ENCODE measurements around the gene SDK2. TPM values are rescaled to one million over a fixed set of nuclear protein-coding genes. Genes with fewer than 3 reads are reported as not detected.

Gene SDK2
- total RNA-seq, 2 donors from 2014 or later: 1.5 to 5.6 TPM

- Histone ChIP-seq H3K9me3 (no peaks in the 10 kb centered on the region), H3K27ac (peak overlapping the region; percentile 90 to 96), H3K36me3 (no peaks in the 10 kb centered on the region), H3K4me3 (no peak overlapping the region), H3K27me3 (no peaks in the 10 kb centered on the region), H3K4me1 (peaks cover 0 to 87% of the 10 kb centered on the region in 2 donors)
- TF ChIP-seq CTCF (IDR thresholded peaks at IDR 0.05): no peak
- peak; percentile 70 for DNase-seq (ENCODE audit: low spot score)
These were observed 352.2 kb downstream of the SDK2 start for GRCh38 chr17:73292031-73292531.

GRCh38 chr17:73291260-73291801 is 352.9 kb downstream of the SDK2 start:
- peaks cover 0 to 94% of the 10 kb centered on the region in 2 donors for H3K4me1 ChIP-seq
- no peak overlapping the region for H3K4me3 ChIP-seq

GRCh38 chr17:73290399-73291259 is 353.6 kb downstream of the SDK2 start:
- Histone ChIP-seq H3K9me3 (no peaks in the 10 kb centered on the region), H3K27me3 (no peaks in the 10 kb centered on the region), H3K36me3 (peaks cover 7% of the 10 kb centered on the region), H3K4me3 (no peak overlapping the region), H3K27ac (peak overlapping the region; percentile 90 to 96), H3K4me1 (peaks cover 0 to 100% of the 10 kb centered on the region in 2 donors)
- no peak for TF ChIP-seq CTCF (IDR thresholded peaks at IDR 0.05)
- DNase-seq (ENCODE audit: low spot score): no peak

More at GRCh38 chr17:73291260-73291801, 352.9 kb downstream of the SDK2 start:
- H3K27me3 ChIP-seq: no peaks in the 10 kb centered on the region
- no peak for TF ChIP-seq CTCF (IDR thresholded peaks at IDR 0.05)
- peak; percentile 89 for DNase-seq (ENCODE audit: low spot score)
- H3K36me3 ChIP-seq: peaks cover under 1% of the 10 kb centered on the region
- peak overlapping the region; percentile 90 to 96 for H3K27ac ChIP-seq
- no peaks in the 10 kb centered on the region for H3K9me3 ChIP-seq

- Histone ChIP-seq H3K27me3 (no peaks in the 10 kb centered on the region), H3K27ac (peak overlapping the region; percentile 90 to 96), H3K36me3 (peaks cover 17% of the 10 kb centered on the region), H3K9me3 (no peaks in the 10 kb centered on the region), H3K4me1 (peaks cover 0 to 99% of the 10 kb centered on the region in 2 donors), H3K4me3 (no peak overlapping the region)
- TF ChIP-seq CTCF (IDR thresholded peaks at IDR 0.05): no peak
- no peak for DNase-seq (ENCODE audit: low spot score)
These were observed 354.5 kb downstream of the SDK2 start for GRCh38 chr17:73289549-73290254.

GRCh38 chr17:73288534-73289302 is 355.5 kb downstream of the SDK2 start:
- H3K9me3 ChIP-seq: no peaks in the 10 kb centered on the region
- no peaks in the 10 kb centered on the region for H3K27me3 ChIP-seq
- peaks cover 0 to 93% of the 10 kb centered on the region in 2 donors for H3K4me1 ChIP-seq
- peaks cover 20% of the 10 kb centered on the region for H3K36me3 ChIP-seq
- peak; percentile 76 for DNase-seq (ENCODE audit: low spot score)
- H3K4me3 ChIP-seq: no peak overlapping the region
- TF ChIP-seq CTCF (IDR thresholded peaks at IDR 0.05): no peak
- H3K27ac ChIP-seq: peak overlapping the region; percentile 90 to 96

All from right atrium auricular region (tissue), 2 donors.